NT2/D1 (cell line): ENCODE measurements around the gene OPN3.

ENCODE experiments used
- YY1 ChIP-seq: IDR thresholded peaks from 2 replicates; pipeline ENCODE4 v1.6.1; 2011; ENCODE audit not compliant: insufficient read length, insufficient read depth
- ZNF274 ChIP-seq: IDR thresholded peaks from 2 replicates; pipeline ENCODE4 v1.6.1; 2011; ENCODE audit warnings: mild to moderate bottlenecking, low read depth, low read length

GRCh38 chr1:241644259-241644658 is 4.1 kb upstream of the OPN3 start:
- no peak for TF ChIP-seq YY1
- TF ChIP-seq ZNF274: no peak
